SK-N-SH (cell line): Measurements from ENCODE around the gene GCH1. TPM values are rescaled to one million over a fixed set of nuclear protein-coding genes. Genes with fewer than 3 reads are reported as not detected.

Source experiments
- CTCF ChIA-PET: fragments of 300-600, 350-600 bp; formaldehyde crosslinking; extraction: SDS; loops from one replicate; lab custom pipeline; 2021; lab: Yijun Ruan, JAX
- POLR2A ChIA-PET: fragments of 350-600 bp; sonication (Branson Sonifier 250); formaldehyde crosslinking; extraction: SDS; loops from one replicate; lab custom pipeline; 2020; ENCODE audit warnings: antibody characterized with exemption, inconsistent platforms; lab: Yijun Ruan, JAX
- DNase-seq: peaks from one replicate; pipeline ENCODE4 v3.0.0; 2012
- H2AFZ ChIP-seq: fragments of 200-600 bp; sonication (generic); 2 replicates; pipeline ENCODE4 v1.8.1; 2016; ENCODE audit warnings: antibody characterized with exemption, mild to moderate bottlenecking, low read depth
- H3F3A ChIP-seq: fragments of 200-600 bp; sonication (generic); replicated peaks from 2 replicates; pipeline ENCODE3; 2016; ENCODE audit warnings: antibody characterized with exemption, mild to moderate bottlenecking; ENCODE audit not compliant: insufficient read depth
- H3K27ac ChIP-seq, 2 experiments: fragments of 200-500 bp in 1 of 2; fragments of 200-600 bp in 1 of 2; sonication (Bioruptor generic) in 1 of 2; sonication (generic), shearing (Covaris generic) in 1 of 2; 2 replicates each; pipeline versions ENCODE4 v1.5.1 to v1.6.1; 2014 to 2016; ENCODE audit warnings: low read depth in 2 of 2, inconsistent platforms in 1 of 2, low read length in 1 of 2, mild to moderate bottlenecking in 1 of 2, mixed read lengths in 1 of 2
- H3K27me3 ChIP-seq: fragments of 200-600 bp; sonication (generic), shearing (Covaris generic); 2 replicates; pipeline ENCODE4 v1.6.1; 2016; ENCODE audit warnings: mixed run types; ENCODE audit not compliant: insufficient read depth
- H3K36me3 ChIP-seq, 2 experiments: fragments of 200-500 bp in 1 of 2; fragments of 200-600 bp in 1 of 2; sonication (Bioruptor generic) in 1 of 2; sonication (generic) in 1 of 2; replicated peaks in 1 of 2; 2 replicates each; pipeline versions ENCODE3 to v1.5.1; 2014 to 2016; ENCODE audit warnings: low read length in 1 of 2, mild to moderate bottlenecking in 1 of 2; ENCODE audit not compliant: insufficient read depth in 2 of 2, control insufficient read depth in 1 of 2
- H3K4me1 ChIP-seq, 2 experiments: fragments of 200-500 bp in 1 of 2; fragments of 200-600 bp in 1 of 2; sonication (Bioruptor generic) in 1 of 2; sonication (generic), shearing (Covaris generic) in 1 of 2; 2 replicates each; pipeline versions ENCODE4 v1.5.1 to v1.6.1; 2014 to 2016; ENCODE audit warnings: low read depth in 1 of 2, low read length in 1 of 2, mixed run types in 1 of 2; ENCODE audit not compliant: insufficient read depth in 2 of 2, control insufficient read depth in 1 of 2
- H3K4me2 ChIP-seq: fragments of 200-600 bp; sonication (generic), shearing (Covaris generic); 2 replicates; pipeline ENCODE4 v1.6.1; 2017; ENCODE audit warnings: mixed run types
- H3K4me3 ChIP-seq, 2 experiments: fragments of 200-500 bp in 1 of 2; fragments of 200-600 bp in 1 of 2; sonication (Bioruptor generic) in 1 of 2; sonication (generic), shearing (Covaris generic) in 1 of 2; 2 replicates each; pipeline versions ENCODE4 v1.5.1 to v1.8.1; 2014 to 2016; ENCODE audit warnings: low read depth in 2 of 2, inconsistent platforms in 1 of 2, low read length in 1 of 2, mild to moderate bottlenecking in 1 of 2, mixed read lengths in 1 of 2, moderate library complexity in 1 of 2
- H3K79me2 ChIP-seq: fragments of 200-600 bp; sonication (generic); 2 replicates; pipeline ENCODE4 v1.8.1; 2017; ENCODE audit warnings: mild to moderate bottlenecking; ENCODE audit not compliant: insufficient read depth
- H3K9ac ChIP-seq: fragments of 200-600 bp; sonication (generic); 2 replicates; pipeline ENCODE4 v1.6.1; 2017; ENCODE audit warnings: mixed run types
- H3K9me2 ChIP-seq: fragments of 200-600 bp; sonication (generic); 2 replicates; pipeline ENCODE4 v1.6.1; 2017; ENCODE audit warnings: mixed run types
- H3K9me3 ChIP-seq: fragments of 200-600 bp; sonication (generic); 2 replicates; pipeline ENCODE4 v1.6.1; 2017; ENCODE audit warnings: mixed run types, mild to moderate bottlenecking, moderate library complexity
- H4K20me1 ChIP-seq: fragments of 200-600 bp; sonication (generic); 2 replicates; pipeline ENCODE4 v1.6.1; 2017; ENCODE audit warnings: mild to moderate bottlenecking, mixed run types; ENCODE audit not compliant: insufficient read depth
- CHD2 ChIP-seq: fragments of 150-350 bp; IDR thresholded peaks from 2 replicates; pipeline ENCODE4 v1.6.1; 2018; ENCODE audit warnings: low read length; ENCODE audit not compliant: partially characterized antibody
- CTCF ChIP-seq: fragments of 200-600 bp; sonication (generic); IDR thresholded peaks from 2 replicates; pipeline ENCODE4 v1.6.1; 2017; ENCODE audit warnings: antibody characterized with exemption, mild to moderate bottlenecking, moderate library complexity
- ELF1 ChIP-seq: IDR thresholded peaks from 2 replicates; pipeline ENCODE4 v1.4.0; 2012
- EZH2phosphoT487 ChIP-seq: fragments of 200-600 bp; sonication (generic); IDR thresholded peaks from 2 replicates; pipeline ENCODE4 v1.6.1; 2017; ENCODE audit warnings: low read depth, mixed run types, mild to moderate bottlenecking, antibody characterized with exemption, moderate library complexity, borderline replicate concordance
- FOSL2 ChIP-seq: IDR thresholded peaks from 2 replicates; pipeline ENCODE4 v1.4.0; 2012; ENCODE audit warnings: low read depth, mild to moderate bottlenecking, moderate library complexity, borderline replicate concordance
- JUND ChIP-seq: IDR thresholded peaks from 2 replicates; pipeline ENCODE4 v1.4.0; 2012
- MAX ChIP-seq: IDR thresholded peaks from 2 replicates; pipeline ENCODE4 v1.4.0; 2012; ENCODE audit warnings: low read depth
- POLR2AphosphoS5 ChIP-seq: IDR thresholded peaks from 2 replicates; pipeline ENCODE4 v1.6.1; 2012; ENCODE audit warnings: low read depth, low read length
- REST ChIP-seq: IDR thresholded peaks from 2 replicates; pipeline ENCODE4 v1.6.1; 2012; ENCODE audit warnings: mild to moderate bottlenecking, low read depth, low read length, moderate library complexity
- RFX5 ChIP-seq: IDR thresholded peaks from 2 replicates; pipeline ENCODE4 v1.6.1; 2012; ENCODE audit warnings: mild to moderate bottlenecking, improper control_type of control experiment, low read length
- RXRA ChIP-seq: IDR thresholded peaks from 2 replicates; pipeline ENCODE4 v1.4.0; 2012; ENCODE audit warnings: low read depth, mild to moderate bottlenecking, borderline replicate concordance
- SMC3 ChIP-seq: IDR thresholded peaks from 2 replicates; pipeline ENCODE4 v1.6.1; 2012; ENCODE audit warnings: low read depth, low read length, improper control_type of control experiment
- TAF1 ChIP-seq: IDR thresholded peaks from 2 replicates; pipeline ENCODE4 v1.6.1; 2012; ENCODE audit warnings: low read depth, mild to moderate bottlenecking, low read length, moderate library complexity, borderline replicate concordance
- TCF12 ChIP-seq: IDR thresholded peaks from 2 replicates; pipeline ENCODE4 v1.4.0; 2012
- TEAD4 ChIP-seq: IDR thresholded peaks from 2 replicates; pipeline ENCODE4 v1.4.0; 2012; ENCODE audit warnings: mild to moderate bottlenecking, borderline replicate concordance; ENCODE audit not compliant: insufficient read depth
- USF1 ChIP-seq: IDR thresholded peaks from 2 replicates; pipeline ENCODE4 v1.4.0; 2012; ENCODE audit warnings: low read depth, borderline replicate concordance
- ZBTB33 ChIP-seq: IDR thresholded peaks from 2 replicates; pipeline ENCODE4 v1.4.0; 2012; ENCODE audit warnings: low read depth, borderline replicate concordance
- WGBS: methylation state at CpG from one replicate; pipeline ENCODE4 v1.1.6; 2017; ENCODE audit warnings: low lambda C conversion rate; 5-methylcytosine and 5-hydroxymethylcytosine counted together
- polyA plus RNA-seq, 3 experiments: library from polyadenylated mRNA; depleted of rRNA; stranded (reverse); fragments of >200 nt; gene quantifications; 2 replicates each; pipeline ENCODE4 v1.2.3, GENCODE V29; 2012

The GCH1 gene
- polyA plus RNA-seq, 1 of the 3 experiments (the other 2 are of a cell fraction): 2.2 TPM

GRCh38 chr14:54893151-54893760, 9.4 kb downstream of the GCH1 start (continued):
- TF ChIP-seq REST: no peak
- TF ChIP-seq TEAD4: no peak
- peak; percentile 23; the same call in 1 of the 2 replicates for TF ChIP-seq TAF1
- TF ChIP-seq TCF12: no peak
- TF ChIP-seq EZH2phosphoT487: no peak

GRCh38 chr14:54891471-54892245, 11.0 kb downstream of the GCH1 start:
- H3K27me3 ChIP-seq: no peaks in the 10 kb centered on the region
- H2AFZ ChIP-seq: no peak overlapping the region
- H3K4me2 ChIP-seq: no peak overlapping the region
- H3K4me1 ChIP-seq: peaks cover 0 to 33% of the 10 kb centered on the region in 2 experiments; a peak in 3 of 4 replicates
- no peak for DNase-seq
- H4K20me1 ChIP-seq: no peaks in the 10 kb centered on the region
- ChIA-PET CTCF (interaction anchor here (1.3 to 2.0 kb wide), 5 partner anchors 10 to 84 kb away, joined by 3 to 5 read pairs (median 5); partner anchors contain the start of gene GCH1), POLR2A (interaction anchor here (0.7 kb wide), 1 partner anchor 9 kb away, joined by 4 read pairs; no protein-coding TSS in a partner anchor)
- H3F3A ChIP-seq: no peaks in the 10 kb centered on the region
- no peak overlapping the region for H3K9ac ChIP-seq
- TF ChIP-seq RFX5 (no peak), FOSL2 (no peak), SMC3 (no peak), MAX (no peak), ELF1 (no peak), JUND (no peak), POLR2AphosphoS5 (no peak), TCF12 (no peak), RXRA (no peak), CHD2 (no peak), CTCF (no peak), USF1 (no peak), ZBTB33 (no peak)
- H3K9me3 ChIP-seq: no peaks in the 10 kb centered on the region
- WGBS: 89% methylated on average over 10 of the region's 10 CpGs
- no peaks in the 10 kb centered on the region for H3K79me2 ChIP-seq
- no peak overlapping the region for H3K4me3 ChIP-seq
- H3K27ac ChIP-seq: peak overlapping the region in 1 of 2 experiments; percentile 1; a peak in 1 of 4 replicates
- H3K36me3 ChIP-seq: no peaks in the 10 kb centered on the region
- H3K9me2 ChIP-seq: no peaks in the 10 kb centered on the region
